H9 (cell line): ENCODE results near the gene SH2D3C. TPM values are rescaled to one million over a fixed set of nuclear protein-coding genes. Genes with fewer than 3 reads are reported as not detected.
A peak's percentile ranks its signal among the peaks of the same experiment; 100 is the strongest.

ENCODE experiments used
- DNase-seq: peaks from one replicate; pipeline ENCODE4 v3.0.0-alpha.2; 2017
- H2AFZ ChIP-seq: one replicate; pipeline ENCODE4 v1.6.1; 2013; ENCODE audit warnings: mild to moderate bottlenecking, low read length, control low read depth, moderate library complexity
- H2AK5ac ChIP-seq: 2 replicates; pipeline ENCODE4 v1.6.1; 2013; ENCODE audit warnings: low read length, control low read depth, mixed read lengths; ENCODE audit not compliant: insufficient read length
- H2BK120ac ChIP-seq: one replicate; pipeline ENCODE4 v1.6.1; 2013; ENCODE audit warnings: low read depth, mild to moderate bottlenecking, low read length, control low read depth, inconsistent platforms; ENCODE audit not compliant: poor library complexity, severe bottlenecking
- H2BK12ac ChIP-seq: 2 replicates; pipeline ENCODE4 v1.6.1; 2013; ENCODE audit warnings: low read length, control low read depth, mixed read lengths, low read depth; ENCODE audit not compliant: insufficient read length
- H2BK15ac ChIP-seq: 2 replicates; pipeline ENCODE4 v1.6.1; 2013; ENCODE audit warnings: low read depth, low read length, control low read depth
- H2BK20ac ChIP-seq: one replicate; pipeline ENCODE4 v1.6.1; 2013; ENCODE audit warnings: low read depth, mild to moderate bottlenecking, low read length, control low read depth, inconsistent platforms; ENCODE audit not compliant: poor library complexity, severe bottlenecking
- H2BK5ac ChIP-seq: 2 replicates; pipeline ENCODE4 v1.6.1; 2013; ENCODE audit warnings: low read length, control low read depth, mixed read lengths; ENCODE audit not compliant: insufficient read length
- H3K14ac ChIP-seq: 2 replicates; pipeline ENCODE4 v1.6.1; 2013; ENCODE audit warnings: low read length, control low read depth; ENCODE audit not compliant: insufficient read depth
- H3K18ac ChIP-seq: 2 replicates; pipeline ENCODE4 v1.6.1; 2013; ENCODE audit warnings: low read depth, mild to moderate bottlenecking, mixed read lengths, low read length, control low read depth; ENCODE audit not compliant: insufficient read length
- H3K23ac ChIP-seq: 2 replicates; pipeline ENCODE4 v1.6.1; 2013; ENCODE audit warnings: low read length, control low read depth, mixed read lengths, low read depth; ENCODE audit not compliant: insufficient read length
- H3K23me2 ChIP-seq: 2 replicates; pipeline ENCODE4 v1.6.1; 2013; ENCODE audit warnings: low read depth, mild to moderate bottlenecking, mixed read lengths, low read length, control low read depth; ENCODE audit not compliant: insufficient read length, poor library complexity, severe bottlenecking
- H3K27ac ChIP-seq: 2 replicates; pipeline ENCODE4 v1.5.1; 2013; ENCODE audit warnings: low read length, control low read depth, mixed read lengths, low read depth; ENCODE audit not compliant: insufficient read length
- H3K27me3 ChIP-seq: 2 replicates; pipeline ENCODE4 v1.6.1; 2013; ENCODE audit warnings: low read length, control low read depth, inconsistent platforms; ENCODE audit not compliant: insufficient read depth
- H3K4ac ChIP-seq: 2 replicates; pipeline ENCODE4 v1.6.1; 2013; ENCODE audit warnings: low read depth, mild to moderate bottlenecking, control low read depth, inconsistent platforms, low read length, moderate library complexity
- H3K4me1 ChIP-seq: 2 replicates; pipeline ENCODE4 v1.6.1; 2013; ENCODE audit warnings: low read length, control low read depth, inconsistent platforms; ENCODE audit not compliant: insufficient read depth
- H3K4me2 ChIP-seq: 2 replicates; pipeline ENCODE4 v1.6.1; 2013; ENCODE audit warnings: low read length, control low read depth, mixed read lengths; ENCODE audit not compliant: insufficient read length, insufficient read depth
- H3K56ac ChIP-seq: 2 replicates; pipeline ENCODE4 v1.6.1; 2013; ENCODE audit warnings: low read depth, mild to moderate bottlenecking, mixed read lengths, low read length, control low read depth; ENCODE audit not compliant: insufficient read length
- H3K79me1 ChIP-seq: 2 replicates; pipeline ENCODE4 v1.6.1; 2013; ENCODE audit warnings: low read depth, mild to moderate bottlenecking, moderate library complexity, low read length, control low read depth, inconsistent platforms; ENCODE audit not compliant: insufficient read depth, poor library complexity, severe bottlenecking
- H3K79me2 ChIP-seq: 2 replicates; pipeline ENCODE4 v1.6.1; 2013; ENCODE audit warnings: low read length, control low read depth, inconsistent platforms; ENCODE audit not compliant: insufficient read depth
- H3K9ac ChIP-seq: 2 replicates; pipeline ENCODE4 v1.6.1; 2013; ENCODE audit warnings: low read length, control low read depth, mixed read lengths; ENCODE audit not compliant: insufficient read length; ENCODE audit errors: extremely low read depth
- H3K9me3 ChIP-seq: one replicate; pipeline ENCODE4 v1.6.1; 2013; ENCODE audit warnings: low read depth, low read length, inconsistent platforms; ENCODE audit not compliant: control insufficient read depth
- H3T11ph ChIP-seq: one replicate; pipeline ENCODE4 v1.6.1; 2013; ENCODE audit warnings: mild to moderate bottlenecking, low read length, control low read depth, inconsistent platforms
- H4K20me1 ChIP-seq: one replicate; pipeline ENCODE4 v1.6.1; 2013; ENCODE audit not compliant: control insufficient read depth, insufficient read length, insufficient read depth
- H4K5ac ChIP-seq: 2 replicates; pipeline ENCODE4 v1.6.1; 2013; ENCODE audit warnings: low read depth, mild to moderate bottlenecking, mixed read lengths, low read length, control low read depth; ENCODE audit not compliant: insufficient read length
- H4K8ac ChIP-seq: replicated peaks from 2 replicates; pipeline ENCODE4 v1.6.1; 2013; ENCODE audit warnings: low read length, control low read depth, mixed read lengths, low read depth; ENCODE audit not compliant: insufficient read length
- H4K91ac ChIP-seq: 2 replicates; pipeline ENCODE4 v1.6.1; 2013; ENCODE audit warnings: low read depth, mild to moderate bottlenecking, moderate library complexity, mixed read lengths, low read length, control low read depth; ENCODE audit not compliant: insufficient read length
- H3K27ac Mint-ChIP-seq, 3 experiments: 2 replicates in 2 of 3; 3 replicates in 1 of 3; pipeline ENCODE4 v1.8.0; 2020 to 2021; ENCODE audit warnings: mixed read lengths in 3 of 3, mild to moderate bottlenecking in 1 of 3, moderate library complexity in 1 of 3
- H3K27me3 Mint-ChIP-seq: 2 replicates; pipeline ENCODE4 v1.8.0; 2021; ENCODE audit warnings: low read depth, mild to moderate bottlenecking, moderate library complexity, mixed read lengths
- H3K36me3 Mint-ChIP-seq, 3 experiments: 2 replicates in 2 of 3; 3 replicates in 1 of 3; pipeline ENCODE4 v1.8.0; 2020 to 2021; ENCODE audit warnings: low read depth in 3 of 3, mixed read lengths in 3 of 3; ENCODE audit not compliant: insufficient read depth in 1 of 3
- H3K4me1 Mint-ChIP-seq, 2 experiments: 2 replicates each; pipeline ENCODE4 v1.8.0; 2020; ENCODE audit warnings: mixed read lengths in 2 of 2
- H3K4me3 Mint-ChIP-seq, 2 experiments: 2 replicates in 1 of 2; 3 replicates in 1 of 2; pipeline ENCODE4 v1.8.0; 2020 to 2021; ENCODE audit warnings: mild to moderate bottlenecking in 2 of 2, mixed read lengths in 2 of 2, moderate library complexity in 1 of 2
- H3K9me3 Mint-ChIP-seq, 2 experiments: 2 replicates in 1 of 2; 3 replicates in 1 of 2; pipeline ENCODE4 v1.8.0; 2020; ENCODE audit warnings: mild to moderate bottlenecking in 2 of 2, mixed read lengths in 2 of 2, moderate library complexity in 1 of 2
- WGBS: extraction: QIAGEN DNeasy Blood & Tissue Kit; methylation state at CpG from one replicate; pipeline ENCODE4 v1.1.7; 2013; ENCODE audit warnings: missing lambda C conversion rate, low lambda C conversion rate, mixed read lengths; ENCODE audit not compliant: insufficient read length; ENCODE audit errors: extremely low coverage; 5-methylcytosine and 5-hydroxymethylcytosine counted together
- total RNA-seq: library from RNA; stranded (reverse); gene quantifications from 2 replicates; pipeline ENCODE4 v1.2.1, GENCODE V29; 2021
- TF ChIP-seq, protein P1 (sequence below): fragments of 200-600 bp; sonication (generic); conservative IDR thresholded peaks from 3 replicates; pipeline ENCODE4 v1.8.0; 2021; ENCODE audit warnings: antibody characterized with exemption, mild to moderate bottlenecking

Gene SH2D3C
- total RNA-seq, 1 experiment from 2014 or later, result 1.7 TPM

DNA sequence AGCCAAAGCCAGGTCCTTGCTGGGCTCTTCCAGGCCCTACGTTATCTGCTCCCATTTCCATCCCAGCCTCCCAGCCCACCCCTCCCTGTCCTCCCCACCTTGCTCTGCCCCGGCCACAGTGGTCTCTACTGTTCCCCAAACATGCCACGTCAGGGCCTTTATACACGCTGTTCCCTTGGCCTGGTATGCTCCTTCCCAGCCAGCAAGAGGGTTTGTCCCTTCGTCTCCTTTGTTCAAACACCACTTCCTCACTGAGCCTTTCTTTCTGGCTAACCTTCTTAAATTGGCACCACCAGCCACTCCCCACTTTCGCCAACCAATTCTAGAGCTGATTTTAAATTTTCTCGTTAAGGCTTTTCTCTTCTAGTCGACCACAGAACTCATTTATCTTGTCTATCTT lies 9.8 kb downstream of the SH2D3C start:
- no peak overlapping the region for H3K4ac ChIP-seq
- no peaks in the 10 kb centered on the region for H3K27me3 ChIP-seq
- H3K79me2 ChIP-seq, result no peaks in the 10 kb centered on the region
- H2AFZ ChIP-seq, result no peak overlapping the region
- H3K14ac ChIP-seq, result no peak overlapping the region
- no peak overlapping the region for H3T11ph ChIP-seq
- H2BK20ac ChIP-seq, result no peak overlapping the region
- Mint-ChIP-seq H3K27me3 (peaks cover 7% of the 10 kb centered on the region), H3K36me3 (no peaks in the 10 kb centered on the region), H3K27ac (peak overlapping the region in 1 of 3 experiments; percentile 6; a peak in 2 of 7 replicates), H3K4me1 (peaks cover 37 to 43% of the 10 kb centered on the region in 2 experiments), H3K4me3 (peak overlapping the region in 1 of 2 experiments; percentile 24; a peak in 2 of 5 replicates), H3K9me3 (no peaks in the 10 kb centered on the region; a peak in 1 of 5 replicates)
- H3K27ac ChIP-seq, result no peak overlapping the region
- TF ChIP-seq, protein P1, sequence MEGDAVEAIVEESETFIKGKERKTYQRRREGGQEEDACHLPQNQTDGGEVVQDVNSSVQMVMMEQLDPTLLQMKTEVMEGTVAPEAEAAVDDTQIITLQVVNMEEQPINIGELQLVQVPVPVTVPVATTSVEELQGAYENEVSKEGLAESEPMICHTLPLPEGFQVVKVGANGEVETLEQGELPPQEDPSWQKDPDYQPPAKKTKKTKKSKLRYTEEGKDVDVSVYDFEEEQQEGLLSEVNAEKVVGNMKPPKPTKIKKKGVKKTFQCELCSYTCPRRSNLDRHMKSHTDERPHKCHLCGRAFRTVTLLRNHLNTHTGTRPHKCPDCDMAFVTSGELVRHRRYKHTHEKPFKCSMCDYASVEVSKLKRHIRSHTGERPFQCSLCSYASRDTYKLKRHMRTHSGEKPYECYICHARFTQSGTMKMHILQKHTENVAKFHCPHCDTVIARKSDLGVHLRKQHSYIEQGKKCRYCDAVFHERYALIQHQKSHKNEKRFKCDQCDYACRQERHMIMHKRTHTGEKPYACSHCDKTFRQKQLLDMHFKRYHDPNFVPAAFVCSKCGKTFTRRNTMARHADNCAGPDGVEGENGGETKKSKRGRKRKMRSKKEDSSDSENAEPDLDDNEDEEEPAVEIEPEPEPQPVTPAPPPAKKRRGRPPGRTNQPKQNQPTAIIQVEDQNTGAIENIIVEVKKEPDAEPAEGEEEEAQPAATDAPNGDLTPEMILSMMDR, result no peak
- H3K56ac ChIP-seq, result no peak overlapping the region
- peaks cover 8% of the 10 kb centered on the region for H3K4me1 ChIP-seq
- H2BK120ac ChIP-seq, result no peak overlapping the region
- H3K9ac ChIP-seq, result no peak overlapping the region
- no peak overlapping the region for H3K23ac ChIP-seq
- H4K5ac ChIP-seq, result no peak overlapping the region
- H3K4me2 ChIP-seq, result no peak overlapping the region
- no peak for DNase-seq
- no peaks in the 10 kb centered on the region for H3K9me3 ChIP-seq
- no peak overlapping the region for H4K91ac ChIP-seq
- H2AK5ac ChIP-seq, result no peak overlapping the region
- no peak overlapping the region for H2BK15ac ChIP-seq
- no peak overlapping the region for H4K8ac ChIP-seq
- no CpG with 5 or more reads among the region's 8 CpGs for WGBS
- H3K23me2 ChIP-seq, result peaks cover 6% of the 10 kb centered on the region
- H4K20me1 ChIP-seq, result no peaks in the 10 kb centered on the region
- no peak overlapping the region for H2BK5ac ChIP-seq
- no peak overlapping the region for H2BK12ac ChIP-seq
- H3K79me1 ChIP-seq, result no peaks in the 10 kb centered on the region
- no peak overlapping the region for H3K18ac ChIP-seq
